Muscle of leg (tissue), 16 donors: Measurements from ENCODE around the gene NPIPB5. TPM values are rescaled to one million over a fixed set of nuclear protein-coding genes. Genes with fewer than 3 reads are reported as not detected.
"Not testable (repeated sequence)": the region's sequence is repeated elsewhere in the genome, so short reads cannot be mapped to it uniquely, and the experiment has no call there.

Experiments
- DNase-seq: peaks from one replicate; pipeline ENCODE4 v3.0.0; 2013
- H3K27ac ChIP-seq: one replicate; pipeline ENCODE4 v1.5.1; 2013; ENCODE audit warnings: mild to moderate bottlenecking, low read length, control low read depth
- H3K27me3 ChIP-seq: one replicate; pipeline ENCODE4 v1.6.1; 2013; ENCODE audit warnings: low read length; ENCODE audit not compliant: control insufficient read depth, insufficient read depth
- H3K36me3 ChIP-seq: one replicate; pipeline ENCODE4 v1.6.1; 2013; ENCODE audit warnings: low read length; ENCODE audit not compliant: control insufficient read depth, insufficient read depth
- H3K4me1 ChIP-seq: one replicate; pipeline ENCODE4 v1.6.1; 2013; ENCODE audit warnings: low read length; ENCODE audit not compliant: control insufficient read depth, insufficient read depth
- H3K4me3 ChIP-seq: one replicate; pipeline ENCODE4 v1.5.1; 2013; ENCODE audit warnings: low read length, control low read depth
- H3K9me3 ChIP-seq: replicated peaks from 2 replicates; pipeline ENCODE4 v1.6.1; 2013; ENCODE audit warnings: low read depth, low read length; ENCODE audit not compliant: control insufficient read depth
- WGBS: methylation state at CpG from one replicate; pipeline ENCODE4 v1.1.5; 2013; ENCODE audit warnings: missing lambda C conversion rate; ENCODE audit not compliant: insufficient coverage; 5-methylcytosine and 5-hydroxymethylcytosine counted together
- long read RNA-seq, 11 donors: transcript quantifications; one replicate each; lab custom pipeline, GENCODE V29; 2026
- polyA plus RNA-seq, 8 donors: library from polyadenylated mRNA; unstranded; fragments of 120-200 nt; gene quantifications; one replicate each; pipeline versions ENCODE4 v1.2.1 to v1.2.3, GENCODE V29; 2013; ENCODE audit warnings: inconsistent platforms in 1 of 8, low replicate concordance in 1 of 8; ENCODE audit not compliant: insufficient read length in 8 of 8, insufficient read depth in 1 of 8
- total RNA-seq: library from RNA; stranded (reverse); fragments of 120-200 nt; gene quantifications from one replicate; pipeline ENCODE4 v1.2.4, GENCODE V29; 2013

NPIPB5 gene
- total RNA-seq: 79.0 TPM
- polyA plus RNA-seq: 100 to 1,000 TPM in 3 of 8 donors, 10 to 100 TPM in 5; 18.3 to 174 (median 68.5) TPM
- long read RNA-seq, donor 1, partial matches to known transcripts: 0 of 3 reads
- long read RNA-seq, donor 1, other reads (novel, unspliced or antisense): 0 of 3 reads
- long read RNA-seq, donor 2, partial matches to known transcripts: 0 of 1 reads
- long read RNA-seq, donor 2, other reads (novel, unspliced or antisense): 0 of 1 reads
- long read RNA-seq, donor 3, partial matches to known transcripts: 0 of 2 reads
- long read RNA-seq, donor 3, other reads (novel, unspliced or antisense): 0 of 2 reads
- long read RNA-seq, donor 4: 0 reads
- long read RNA-seq, donor 5, partial matches to known transcripts: 0 of 1 reads
- long read RNA-seq, donor 5, other reads (novel, unspliced or antisense): 0 of 1 reads
- long read RNA-seq, donor 6, partial matches to known transcripts: 0 of 1 reads
- long read RNA-seq, donor 6, other reads (novel, unspliced or antisense): 0 of 1 reads
- long read RNA-seq, donor 7: 0 reads
- long read RNA-seq, donor 8, partial matches to known transcripts: 0 of 1 reads
- long read RNA-seq, donor 8, other reads (novel, unspliced or antisense): 0 of 1 reads
- long read RNA-seq, donor 9: 0 reads
- long read RNA-seq, donor 10, partial matches to known transcripts: 0 of 2 reads
- long read RNA-seq, donor 10, other reads (novel, unspliced or antisense): 0 of 2 reads
- long read RNA-seq, donor 11, partial matches to known transcripts: 0 of 1 reads
- long read RNA-seq, donor 11, other reads (novel, unspliced or antisense): 0 of 1 reads

DNA sequence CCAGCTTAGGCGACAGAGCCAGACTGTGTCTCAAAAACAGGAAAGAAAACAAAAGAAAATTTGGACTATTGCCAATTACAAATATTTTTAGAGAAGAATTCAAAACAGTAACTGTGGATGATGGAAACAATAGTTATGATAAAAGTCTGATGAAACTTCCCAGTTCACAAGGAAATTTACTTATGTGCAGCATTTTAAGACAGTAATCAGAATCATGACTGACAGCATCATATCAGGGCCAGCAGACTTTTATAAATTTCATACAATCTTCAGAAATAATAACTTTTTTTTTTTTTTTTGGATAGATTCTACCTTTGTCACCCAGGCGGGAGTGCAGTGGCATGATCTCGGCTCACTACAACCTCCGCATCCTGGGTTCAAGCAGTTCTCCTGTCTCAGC, at the start of gene NPIPB5:
NPIPB5 (plus strand) TSS at position 301 of the 400 bp plus-strand sequence. CDS start 2,911 bp downstream, outside the sequence.
- not testable (repeated sequence) for H3K27ac ChIP-seq, H3K4me1 ChIP-seq
- no CpG with 5 or more reads among the region's 4 CpGs for WGBS

DNA sequence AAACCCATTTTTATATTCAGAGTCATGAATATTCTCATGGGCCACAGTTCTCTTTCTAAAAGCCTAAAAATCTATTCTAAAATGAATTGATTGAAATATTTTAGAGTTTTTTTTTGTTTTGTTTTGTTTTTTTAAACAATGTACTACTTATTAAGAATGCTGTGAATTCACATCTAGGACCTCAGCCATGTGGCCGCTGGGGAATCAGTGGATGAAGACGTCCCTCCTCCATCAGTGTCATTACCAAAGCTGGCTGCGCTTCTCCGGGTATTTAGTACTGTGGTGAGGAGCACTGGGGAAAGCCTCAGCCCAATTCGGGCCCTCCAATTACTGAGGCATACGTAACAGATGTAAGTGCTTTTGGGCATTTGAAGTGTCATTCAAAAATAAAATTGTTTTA, 41.8 kb upstream of the NPIPB5 start:
- not testable (repeated sequence) for H3K27ac ChIP-seq, H3K9me3 ChIP-seq, H3K27me3 ChIP-seq, H3K4me3 ChIP-seq, H3K4me1 ChIP-seq, H3K36me3 ChIP-seq, DNase-seq
- WGBS: no CpG with 5 or more reads among the region's 6 CpGs

More for the DNA sequence above, at the start of gene NPIPB5:
- not testable (repeated sequence) for H3K9me3 ChIP-seq, H3K36me3 ChIP-seq, H3K4me3 ChIP-seq, H3K27me3 ChIP-seq, DNase-seq

- WGBS: 77% methylated on average over 3 of the region's 4 CpGs
- H3K36me3 ChIP-seq, H3K9me3 ChIP-seq, H3K27ac ChIP-seq, H3K27me3 ChIP-seq, DNase-seq, H3K4me1 ChIP-seq, H3K4me3 ChIP-seq: not testable (repeated sequence)
These were observed 27.3 kb downstream of the NPIPB5 start for GRCh38 chr16:22537996-22538395.

DNA sequence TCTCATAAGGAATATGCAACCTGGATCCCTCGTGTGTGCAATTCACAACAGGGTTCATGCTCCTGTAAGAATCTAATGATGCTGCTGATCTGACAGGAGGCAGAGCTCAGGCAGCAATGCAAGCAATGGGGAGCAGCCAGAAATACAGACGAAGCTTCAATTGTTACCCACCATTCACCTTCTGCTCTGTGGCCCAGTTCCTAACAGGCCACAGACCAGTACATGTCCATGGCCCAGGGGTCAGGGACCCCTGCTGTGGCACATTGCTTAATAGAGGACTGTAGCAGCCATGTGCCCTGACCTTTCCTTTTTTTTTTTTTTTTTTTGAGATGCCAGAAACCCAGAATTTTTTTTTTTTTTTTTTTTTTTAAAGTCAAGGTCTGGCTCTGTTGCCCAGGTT, 34.1 kb downstream of the NPIPB5 start:
- not testable (repeated sequence) for H3K4me1 ChIP-seq, H3K27me3 ChIP-seq, H3K27ac ChIP-seq, H3K9me3 ChIP-seq, H3K4me3 ChIP-seq, DNase-seq, H3K36me3 ChIP-seq
- no CpG with 5 or more reads among the region's 2 CpGs for WGBS

GRCh38 chr16:22546630-22547029, 35.9 kb downstream of the NPIPB5 start:
- WGBS: no CpG with 5 or more reads among the region's 2 CpGs
- DNase-seq, H3K4me1 ChIP-seq, H3K9me3 ChIP-seq, H3K36me3 ChIP-seq, H3K4me3 ChIP-seq, H3K27ac ChIP-seq, H3K27me3 ChIP-seq: not testable (repeated sequence)

DNA sequence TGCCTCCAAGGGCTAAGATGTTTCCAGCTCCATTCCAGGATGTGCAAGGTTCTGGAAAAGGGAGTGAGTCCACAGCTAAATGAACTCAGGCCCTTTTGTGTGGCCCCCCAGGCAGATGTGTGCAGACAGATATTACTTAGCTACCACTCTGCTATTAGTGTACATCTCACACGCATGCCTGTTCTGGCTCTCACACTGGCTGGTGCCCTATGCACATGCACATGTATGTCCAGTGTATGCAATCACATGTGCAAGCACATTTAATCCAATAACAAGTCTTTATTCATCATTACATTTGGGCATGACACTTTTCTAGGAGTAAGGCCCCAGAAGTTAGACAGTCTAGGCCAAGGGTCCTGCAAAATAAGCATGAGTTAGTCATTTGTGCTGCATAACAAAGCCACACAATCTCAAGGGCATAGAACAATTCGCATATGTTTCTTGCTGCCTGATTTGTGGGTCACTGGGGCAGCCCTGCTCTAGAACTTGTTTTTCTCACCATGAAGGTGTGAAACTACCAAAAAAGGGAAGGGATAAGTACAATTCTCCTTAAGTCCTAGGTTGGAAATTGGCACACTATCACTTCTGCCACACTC, 36.6 kb downstream of the NPIPB5 start:
- H3K4me1 ChIP-seq, DNase-seq, H3K27me3 ChIP-seq, H3K4me3 ChIP-seq, H3K9me3 ChIP-seq, H3K27ac ChIP-seq, H3K36me3 ChIP-seq: not testable (repeated sequence)
- 82% methylated on average over 2 of the region's 2 CpGs for WGBS

DNA sequence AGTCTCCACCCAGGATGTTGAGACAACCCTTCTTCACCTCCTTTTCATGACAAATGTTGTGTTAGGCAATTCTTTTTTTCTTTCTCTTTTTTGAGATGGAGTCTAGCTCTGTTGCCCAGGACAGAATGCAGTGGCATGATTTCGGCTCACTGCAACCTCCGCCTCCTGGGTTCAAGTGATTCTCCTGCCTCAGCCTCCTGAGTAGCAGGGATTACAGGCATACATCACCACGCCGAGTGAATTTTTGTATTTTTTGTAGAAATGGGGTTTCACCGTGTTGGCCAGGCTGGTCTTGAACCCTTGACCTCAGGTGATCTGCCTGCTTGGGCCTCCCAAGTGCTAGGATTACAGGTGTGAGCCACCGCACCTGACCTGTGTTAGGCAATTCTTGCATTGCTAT, 39.2 kb downstream of the NPIPB5 start:
- H3K27ac ChIP-seq, H3K27me3 ChIP-seq, DNase-seq, H3K4me3 ChIP-seq, H3K9me3 ChIP-seq, H3K36me3 ChIP-seq, H3K4me1 ChIP-seq: not testable (repeated sequence)
- WGBS: 100% methylated on average over 2 of the region's 6 CpGs

GRCh38 chr16:22551143-22551542, 40.5 kb downstream of the NPIPB5 start:
- 52% methylated on average over 2 of the region's 10 CpGs for WGBS
- not testable (repeated sequence) for H3K27me3 ChIP-seq, H3K36me3 ChIP-seq, DNase-seq, H3K4me1 ChIP-seq, H3K9me3 ChIP-seq, H3K4me3 ChIP-seq, H3K27ac ChIP-seq

DNA sequence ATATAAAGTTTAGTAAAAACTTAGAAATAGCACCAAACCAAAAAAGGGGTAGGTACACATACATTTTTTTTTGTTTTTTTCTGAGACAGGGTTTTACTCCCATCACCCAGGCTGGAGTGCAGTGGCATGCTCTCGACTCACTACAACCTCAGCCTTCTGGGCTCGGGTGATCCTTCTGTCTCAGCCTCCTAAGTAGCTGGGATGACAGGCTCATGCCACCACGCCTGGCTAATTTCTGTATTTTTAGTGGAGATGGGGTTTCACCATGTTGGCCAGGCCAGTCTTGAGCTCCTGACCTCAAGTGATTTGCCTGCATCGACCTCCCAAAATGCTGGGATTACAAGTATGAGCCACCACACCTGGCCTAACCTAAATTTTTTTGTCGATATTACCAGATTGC, 41.0 kb downstream of the NPIPB5 start:
- H3K4me3 ChIP-seq, DNase-seq, H3K27me3 ChIP-seq, H3K36me3 ChIP-seq, H3K27ac ChIP-seq, H3K4me1 ChIP-seq, H3K9me3 ChIP-seq: not testable (repeated sequence)
- 73% methylated on average over 5 of the region's 5 CpGs for WGBS

GRCh38 chr16:22556759-22557158, 46.1 kb downstream of the NPIPB5 start:
- DNase-seq, H3K27ac ChIP-seq, H3K27me3 ChIP-seq, H3K36me3 ChIP-seq, H3K4me1 ChIP-seq, H3K4me3 ChIP-seq, H3K9me3 ChIP-seq: not testable (repeated sequence)
- WGBS: no CpG with 5 or more reads among the region's 7 CpGs
